RWPE1 (cell line): ENCODE data around the gene PCDHA8.

ENCODE experiments used
- CTCF ChIA-PET: fragments of 350-600 bp; sonication (Branson Sonifier 250); formaldehyde crosslinking; extraction: SDS; loops from one replicate; lab custom pipeline; 2021; lab: Yijun Ruan, JAX
- POLR2A ChIA-PET: fragments of 400-600 bp; formaldehyde crosslinking; extraction: SDS; loops from one replicate; lab custom pipeline; 2020; ENCODE audit warnings: antibody characterized with exemption; ENCODE audit not compliant: low non-redundant PET; lab: Yijun Ruan, JAX
- DNase-seq: peaks from one replicate; pipeline ENCODE4 v3.0.0; 2012; ENCODE audit warnings: low spot score
- H3K27ac ChIP-seq: fragments of 450-650 bp; 2 replicates; pipeline ENCODE4 v1.5.1; 2017
- TF ChIP-seq, protein P1 (sequence below): fragments of 450-650 bp; conservative IDR thresholded peaks from 2 replicates; pipeline ENCODE4 v1.5.1; 2017; ENCODE audit warnings: low read depth, mild to moderate bottlenecking

Gene PCDHA8

GRCh38 chr5:140857177-140857986 is 16.4 kb downstream of the PCDHA8 start:
- no peak overlapping the region for H3K27ac ChIP-seq
- POLR2A ChIA-PET: no interaction called here
- TF ChIP-seq, protein P1, sequence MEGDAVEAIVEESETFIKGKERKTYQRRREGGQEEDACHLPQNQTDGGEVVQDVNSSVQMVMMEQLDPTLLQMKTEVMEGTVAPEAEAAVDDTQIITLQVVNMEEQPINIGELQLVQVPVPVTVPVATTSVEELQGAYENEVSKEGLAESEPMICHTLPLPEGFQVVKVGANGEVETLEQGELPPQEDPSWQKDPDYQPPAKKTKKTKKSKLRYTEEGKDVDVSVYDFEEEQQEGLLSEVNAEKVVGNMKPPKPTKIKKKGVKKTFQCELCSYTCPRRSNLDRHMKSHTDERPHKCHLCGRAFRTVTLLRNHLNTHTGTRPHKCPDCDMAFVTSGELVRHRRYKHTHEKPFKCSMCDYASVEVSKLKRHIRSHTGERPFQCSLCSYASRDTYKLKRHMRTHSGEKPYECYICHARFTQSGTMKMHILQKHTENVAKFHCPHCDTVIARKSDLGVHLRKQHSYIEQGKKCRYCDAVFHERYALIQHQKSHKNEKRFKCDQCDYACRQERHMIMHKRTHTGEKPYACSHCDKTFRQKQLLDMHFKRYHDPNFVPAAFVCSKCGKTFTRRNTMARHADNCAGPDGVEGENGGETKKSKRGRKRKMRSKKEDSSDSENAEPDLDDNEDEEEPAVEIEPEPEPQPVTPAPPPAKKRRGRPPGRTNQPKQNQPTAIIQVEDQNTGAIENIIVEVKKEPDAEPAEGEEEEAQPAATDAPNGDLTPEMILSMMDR: no peak
- DNase-seq: no peak
- CTCF ChIA-PET: no interaction called here

DNA sequence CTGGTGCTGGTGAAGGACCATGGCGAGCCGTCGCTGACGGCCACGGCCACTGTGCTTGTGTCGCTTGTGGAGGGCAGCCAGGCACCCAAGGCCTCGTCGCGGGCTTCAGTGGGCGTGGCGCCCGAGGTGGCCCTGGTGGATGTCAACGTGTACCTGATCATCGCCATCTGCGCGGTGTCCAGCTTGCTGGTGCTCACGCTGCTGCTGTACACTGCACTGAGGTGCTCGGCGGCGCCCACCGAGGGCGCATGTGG is 16.9 kb downstream of the PCDHA8 start:
- H3K27ac ChIP-seq: no peak overlapping the region
- POLR2A ChIA-PET: no interaction called here
- CTCF ChIA-PET: no interaction called here
- TF ChIP-seq, protein P1: no peak
- no peak for DNase-seq

DNA sequence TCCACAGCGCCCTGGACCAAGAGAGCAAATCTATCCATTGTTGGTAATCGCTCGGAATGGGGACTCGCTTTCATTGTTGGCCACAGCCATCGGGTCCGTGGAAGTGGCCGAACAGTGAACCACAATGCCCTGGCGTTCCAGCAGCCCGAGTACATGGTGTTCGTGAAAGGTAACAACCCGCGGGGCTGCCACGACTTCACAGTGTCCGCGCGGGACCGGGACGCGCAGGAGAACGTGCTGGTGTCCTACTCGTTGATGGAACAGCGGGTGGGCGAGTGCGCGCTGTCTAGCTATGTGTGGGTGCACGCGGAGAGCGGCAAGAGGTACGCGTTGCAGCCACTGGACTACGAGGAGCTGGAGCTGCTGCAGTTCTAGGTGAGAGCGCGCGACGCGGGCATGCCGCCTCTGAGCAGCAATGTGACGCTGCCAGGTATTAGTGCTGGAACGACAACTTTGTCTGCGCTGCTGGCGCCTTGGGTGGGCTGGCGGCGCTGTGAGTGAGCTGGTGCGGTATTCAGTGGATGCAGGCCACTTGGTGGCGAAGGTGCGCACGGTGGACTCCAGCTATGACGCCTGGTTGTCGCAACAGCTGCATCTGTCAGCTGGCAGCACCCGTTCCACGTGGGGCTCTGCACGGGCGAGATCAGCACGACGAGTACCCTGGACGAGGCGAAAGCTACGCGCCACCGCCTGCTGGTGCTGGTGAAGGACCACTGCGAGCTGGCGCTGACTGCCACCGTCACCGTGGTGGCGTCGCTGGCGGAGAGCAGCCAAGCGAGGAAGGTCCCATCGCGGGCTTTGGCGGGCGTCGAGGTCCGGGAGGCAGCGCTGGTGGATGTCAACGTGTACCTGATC is 21.7 kb downstream of the PCDHA8 start:
- DNase-seq: no peak
- ChIA-PET CTCF (interaction anchor here (2.5 to 7.2 kb wide), 2 partner anchors 22 to 178 kb away, joined by 10 to 123 read pairs; partner anchors contain the start of gene PCDHA8), POLR2A (no interaction called here)
- TF ChIP-seq, protein P1: no peak
- no peak overlapping the region for H3K27ac ChIP-seq

- DNase-seq: peak; percentile 40
- CTCF ChIA-PET: interaction anchor here (0.6 to 2.6 kb wide), 18 partner anchors 10 to 1586 kb away, joined by 3 to 27 read pairs (median 4); partner anchors contain the start of genes PCDHA13, PCDHA8 and PCDHAC1
- no peak within 1 kb of the TSS for H3K27ac ChIP-seq
- POLR2A ChIA-PET: interaction anchor here (0.7 kb wide), 1 partner anchor 171 kb away, joined by 3 read pairs; no protein-coding TSS in a partner anchor
- TF ChIP-seq, protein P1: peak; percentile 56
These were observed 28.0 kb downstream of the PCDHA8 start, which contains the start of gene PCDHA11 for GRCh38 chr5:140868721-140869554. TSS of gene PCDHA11 (plus strand) at chr5:140868957. CDS start at chr5:140869104, 147 bp downstream.

- DNase-seq: no peak
- ChIA-PET CTCF (interaction anchor here (0.6 to 2.6 kb wide), 13 partner anchors 10 to 1585 kb away, joined by 3 to 27 read pairs (median 4); partner anchors contain the start of genes PCDHA13, PCDHA8 and PCDHAC1), POLR2A (no interaction called here)
These were observed 28.5 kb downstream of the PCDHA8 start for GRCh38 chr5:140869555-140869886.

More at GRCh38 chr5:140869555-140869886, 28.5 kb downstream of the PCDHA8 start:
- no peak overlapping the region for H3K27ac ChIP-seq
- TF ChIP-seq, protein P1: peak; percentile 25; the same call in 1 of the 2 replicates
